ENCODE data around the gene GALNS. TPM values are rescaled to one million over a fixed set of nuclear protein-coding genes. Genes with fewer than 3 reads are reported as not detected.

The GALNS gene
- total and polyA plus RNA-seq, 4 donors: 6.8 to 20.6 (median 10.8) TPM

GRCh38 chr16:88859381-88860091 lies 2.8 kb upstream of the GALNS start:
- WGBS: 95% methylated on average over 20 of the region's 20 CpGs
- peaks cover 7 to 25% (median 20%) of the 10 kb centered on the region in 4 donors for H3K4me1 ChIP-seq (ENCODE audit: control insufficient read depth in 4 of 4, insufficient read depth in 4 of 4, low read length in 3 of 4)
- no peak for TF ChIP-seq ZBTB33 (IDR thresholded peaks at IDR 0.05)
- TF ChIP-seq RAD21 (IDR thresholded peaks at IDR 0.05): no peak
- TF ChIP-seq ATF3 (IDR thresholded peaks at IDR 0.05): no peak
- TF ChIP-seq TAF1 (conservative IDR thresholded peaks at IDR 0.05): no peak
- TF ChIP-seq EGR1 (IDR thresholded peaks at IDR 0.05; ENCODE audit: low read depth in 2 of 2): no peak
- TF ChIP-seq NR2F2 (IDR thresholded peaks at IDR 0.05): no peak
- no peak for TF ChIP-seq JUND (IDR thresholded peaks at IDR 0.05)
- TF ChIP-seq HNF4A (conservative IDR thresholded peaks at IDR 0.05): no peak
- TF ChIP-seq FOXA1 (IDR thresholded peaks at IDR 0.05): no peak
- no peak for TF ChIP-seq SP1 (IDR thresholded peaks at IDR 0.05)
- no peak for TF ChIP-seq YY1 (IDR thresholded peaks at IDR 0.05)
- no peak overlapping the region for H3K27ac ChIP-seq (ENCODE audit: low read depth in 1 of 2, low read length in 2 of 2)
- DNase-seq (ENCODE audit: low spot score): no peak
- H3K9ac ChIP-seq (ENCODE audit: low read depth in 1 of 2, low read length in 2 of 2): no peak overlapping the region
- H3K4me3 ChIP-seq (ENCODE audit: low read depth in 1 of 3, low read length in 3 of 3): no peak overlapping the region
- H3K27me3 ChIP-seq (ENCODE audit: control insufficient read depth in 4 of 4, insufficient read depth in 4 of 4, low read length in 3 of 4): no peaks in the 10 kb centered on the region
- H3K9me3 ChIP-seq (ENCODE audit: control insufficient read depth in 4 of 4, low read length in 3 of 4): no peaks in the 10 kb centered on the region
- H3K36me3 ChIP-seq (ENCODE audit: control insufficient read depth in 4 of 4, insufficient read depth in 3 of 4, low read depth in 1 of 4, low read length in 3 of 4): peaks cover 8 to 39% (median 18%) of the 10 kb centered on the region in 4 donors

- DNase-seq (ENCODE audit: low spot score): peak; percentile 72
- TF ChIP-seq RAD21 (IDR thresholded peaks at IDR 0.05) (peak; percentile 73 to 82), CTCF (IDR thresholded peaks at IDR 0.05; ENCODE audit: low read depth, low read length, missing input control) (peak; percentile 58), GABPA (IDR thresholded peaks at IDR 0.05 in 1 of 2, conservative IDR thresholded peaks at IDR 0.05 in 1 of 2) (no peak), RXRA (IDR thresholded peaks at IDR 0.05) (no peak)
- Histone ChIP-seq H3K4me3 (ENCODE audit: low read depth in 1 of 3, low read length in 3 of 3) (peak overlapping the region; percentile 68 to 94 (median 84)), H3K9me3 (ENCODE audit: control insufficient read depth in 4 of 4, low read length in 3 of 4) (no peaks in the 10 kb centered on the region), H3K9ac (ENCODE audit: low read depth in 1 of 2, low read length in 2 of 2) (peak overlapping the region; percentile 49 to 68), H3K27ac (ENCODE audit: low read depth in 1 of 2, low read length in 2 of 2) (peak overlapping the region; percentile 27 to 79), H3K4me1 (ENCODE audit: control insufficient read depth in 4 of 4, insufficient read depth in 4 of 4, low read length in 3 of 4) (peaks cover 12 to 29% (median 22%) of the 10 kb centered on the region in 4 donors), H3K27me3 (ENCODE audit: control insufficient read depth in 4 of 4, insufficient read depth in 4 of 4, low read length in 3 of 4) (no peaks in the 10 kb centered on the region), H3K36me3 (ENCODE audit: control insufficient read depth in 4 of 4, insufficient read depth in 3 of 4, low read depth in 1 of 4, low read length in 3 of 4) (peaks cover 8 to 39% (median 18%) of the 10 kb centered on the region in 4 donors)
- 16% methylated on average over 12 of the region's 12 CpGs for WGBS
These were observed 1.1 kb upstream of the GALNS start for GRCh38 chr16:88857728-88858339.
